ENCODE results near the gene ADGRB3. TPM values are rescaled to one million over a fixed set of nuclear protein-coding genes. Genes with fewer than 3 reads are reported as not detected.

ADGRB3 gene
- total and polyA plus RNA-seq, 10 of the 15 experiments (the other 5 are each of a cell fraction or from before 2014, with no cell fraction given) = 0.03 to 0.06 TPM; not detected in 8

- TF ChIP-seq BCLAF1 (IDR thresholded peaks at IDR 0.05) (no peak), CUX1 (IDR thresholded peaks at IDR 0.05; ENCODE audit: insufficient replicate concordance, low read depth, low read length) (no peak), BHLHE40 (IDR thresholded peaks at IDR 0.05; ENCODE audit: borderline replicate concordance in 1 of 2, low read depth in 2 of 2, low read length in 1 of 2) (no peak), RFX5 (IDR thresholded peaks at IDR 0.05; ENCODE audit: low read depth, low read length) (no peak)
Measured at GRCh38 chr6:68640491-68640835, 5.4 kb downstream of the ADGRB3 start (continued).
